GM18868 (cell line): ENCODE data around the gene POMT1.

Experiments used
- ATAC-seq: cut with Tn5 transposase; IDR thresholded peaks from one replicate; pipeline ENCODE4 v1.9.1; 2021; ENCODE audit warnings: mild to moderate bottlenecking, moderate library complexity; ENCODE audit not compliant: unreplicated experiment

The POMT1 gene

GRCh38 chr9:131475956-131476776 lies 26.6 kb upstream of the POMT1 start:
- ATAC-seq, result no peak

GRCh38 chr9:131476777-131477345 lies 25.9 kb upstream of the POMT1 start:
- no peak for ATAC-seq

- ATAC-seq, result no peak
Measured at GRCh38 chr9:131477367-131477766, 25.4 kb upstream of the POMT1 start.

GRCh38 chr9:131477816-131478419 lies 24.8 kb upstream of the POMT1 start:
- ATAC-seq, result no peak

GRCh38 chr9:131478421-131478868 lies 24.3 kb upstream of the POMT1 start:
- no peak for ATAC-seq

GRCh38 chr9:131478911-131479310 lies 23.8 kb upstream of the POMT1 start:
- ATAC-seq, result no peak

- no peak for ATAC-seq
Measured at GRCh38 chr9:131480258-131480657, 22.5 kb upstream of the POMT1 start.

GRCh38 chr9:131481441-131482342 lies 21.0 kb upstream of the POMT1 start:
- ATAC-seq, result no peak

GRCh38 chr9:131482343-131483006 lies 20.2 kb upstream of the POMT1 start:
- no peak for ATAC-seq

- no peak for ATAC-seq
Measured at GRCh38 chr9:131483319-131484050, 19.2 kb upstream of the POMT1 start.

GRCh38 chr9:131484051-131484445 lies 18.7 kb upstream of the POMT1 start:
- ATAC-seq, result no peak

GRCh38 chr9:131484560-131485185 lies 18.0 kb upstream of the POMT1 start:
- no peak for ATAC-seq

GRCh38 chr9:131485206-131485605 lies 17.5 kb upstream of the POMT1 start:
- no peak for ATAC-seq

- ATAC-seq, result no peak
Measured at GRCh38 chr9:131485728-131486422, 16.8 kb upstream of the POMT1 start.

- ATAC-seq, result no peak
Measured at GRCh38 chr9:131487001-131487400, 15.7 kb upstream of the POMT1 start.

GRCh38 chr9:131487621-131488031 lies 15.1 kb upstream of the POMT1 start:
- no peak for ATAC-seq

- no peak for ATAC-seq
Measured at GRCh38 chr9:131490514-131490913, 12.2 kb upstream of the POMT1 start.

GRCh38 chr9:131491001-131491710 lies 11.6 kb upstream of the POMT1 start:
- no peak for ATAC-seq
